ENCODE data around the gene MYCBP2.

GRCh38 chr13:77095288-77095687 is 231.6 kb downstream of the MYCBP2 start:
- no peak for TF ChIP-seq CTCF (IDR thresholded peaks at IDR 0.05)
- no peak for TF ChIP-seq POLR2A (IDR thresholded peaks at IDR 0.05)
